IMR-90 (cell line): ENCODE measurements around the gene DUSP22. TPM values are rescaled to one million over a fixed set of nuclear protein-coding genes. Genes with fewer than 3 reads are reported as not detected.

Source experiments
- ATAC-seq: fragments of 200-7000 bp; cut with Tn5 transposase; 2 replicates; pipeline ENCODE4 v1.9.1; 2020; ENCODE audit warnings: low read depth, mild to moderate bottlenecking, moderate library complexity
- BruUV-seq: library from RNA; stranded (reverse); fragments of 400-500 nt; replicated peaks from 2 replicates; lab custom pipeline; 2021; lab: Mats Ljungman, UMichigan
- CTCF ChIA-PET: fragments of 300-600 bp; formaldehyde crosslinking; extraction: SDS; loops from one replicate; lab custom pipeline; 2021; ENCODE audit warnings: antibody characterized with exemption; lab: Yijun Ruan, JAX
- POLR2A ChIA-PET: fragments of 300-600 bp; sonication (Branson Sonifier 250); formaldehyde crosslinking; loops from one replicate; lab custom pipeline; 2022; ENCODE audit warnings: antibody characterized with exemption; ENCODE audit not compliant: unreplicated experiment; lab: Charles Lee
- DNase-seq: peaks from one replicate; pipeline ENCODE4 v3.0.0; 2013
- H2AFZ ChIP-seq: replicated peaks from 2 replicates; pipeline ENCODE3; 2013; ENCODE audit warnings: low read length, mild to moderate bottlenecking; ENCODE audit not compliant: poor library complexity
- H2AK5ac ChIP-seq: 2 replicates; pipeline ENCODE4 v1.6.1; 2013; ENCODE audit warnings: low read depth, low read length, inconsistent platforms
- H2AK9ac ChIP-seq: replicated peaks from 2 replicates; pipeline ENCODE3; 2013; ENCODE audit warnings: mild to moderate bottlenecking, low read depth, low read length, moderate library complexity; ENCODE audit not compliant: poor library complexity
- H2BK120ac ChIP-seq: 2 replicates; pipeline ENCODE4 v1.6.1; 2013; ENCODE audit warnings: low read depth, low read length, inconsistent platforms
- H2BK15ac ChIP-seq: 3 replicates; pipeline ENCODE4 v1.6.1; 2013; ENCODE audit warnings: low read depth, low read length, inconsistent platforms
- H2BK20ac ChIP-seq: 2 replicates; pipeline ENCODE4 v1.6.1; 2013; ENCODE audit warnings: low read depth, mild to moderate bottlenecking, inconsistent platforms, low read length, moderate library complexity
- H2BK5ac ChIP-seq: 2 replicates; pipeline ENCODE4 v1.6.1; 2013; ENCODE audit warnings: mild to moderate bottlenecking, low read depth, low read length, inconsistent platforms; ENCODE audit not compliant: poor library complexity, severe bottlenecking
- H3K14ac ChIP-seq: replicated peaks from 2 replicates; pipeline ENCODE4 v1.6.1; 2013; ENCODE audit warnings: low read depth, low read length, inconsistent platforms
- H3K18ac ChIP-seq: 2 replicates; pipeline ENCODE4 v1.6.1; 2013; ENCODE audit warnings: low read depth, low read length, control low read depth
- H3K23ac ChIP-seq: 2 replicates; pipeline ENCODE4 v1.6.1; 2013; ENCODE audit warnings: low read depth, low read length, inconsistent platforms
- H3K27ac ChIP-seq: 2 replicates; pipeline ENCODE4 v1.5.1; 2013; ENCODE audit warnings: mild to moderate bottlenecking, control low read depth, low read length; ENCODE audit not compliant: insufficient read depth
- H3K27me3 ChIP-seq: 2 replicates; pipeline ENCODE4 v1.6.1; 2013; ENCODE audit warnings: low read length; ENCODE audit not compliant: control insufficient read depth, insufficient read depth
- H3K36me3 ChIP-seq: 2 replicates; pipeline ENCODE4 v1.6.1; 2013; ENCODE audit warnings: low read length, mixed read lengths; ENCODE audit not compliant: control insufficient read depth, insufficient read depth
- H3K4ac ChIP-seq: 2 replicates; pipeline ENCODE4 v1.6.1; 2013; ENCODE audit warnings: low read depth, low read length, inconsistent platforms
- H3K4me1 ChIP-seq: 2 replicates; pipeline ENCODE4 v1.6.1; 2013; ENCODE audit warnings: low read length, mixed read lengths; ENCODE audit not compliant: control insufficient read depth, insufficient read depth
- H3K4me2 ChIP-seq: 2 replicates; pipeline ENCODE4 v1.6.1; 2013; ENCODE audit warnings: low read depth, mild to moderate bottlenecking, control low read depth, low read length, moderate library complexity
- H3K4me3 ChIP-seq: 2 replicates; pipeline ENCODE4 v1.5.1; 2013; ENCODE audit warnings: low read depth, mild to moderate bottlenecking, control low read depth, low read length, moderate library complexity; ENCODE audit not compliant: insufficient read depth
- H3K56ac ChIP-seq: 2 replicates; pipeline ENCODE4 v1.6.1; 2013; ENCODE audit warnings: low read length, inconsistent platforms; ENCODE audit not compliant: insufficient read depth; ENCODE audit errors: extremely low read depth
- H3K79me1 ChIP-seq, 2 experiments: 2 replicates each; pipeline ENCODE4 v1.6.1; 2013; ENCODE audit warnings: low read length in 2 of 2, inconsistent platforms in 1 of 2, low read depth in 1 of 2
- H3K9ac ChIP-seq: 2 replicates; pipeline ENCODE4 v1.6.1; 2013; ENCODE audit warnings: low read depth, low read length, control low read depth
- H3K9me1 ChIP-seq: 2 replicates; pipeline ENCODE4 v1.6.1; 2013; ENCODE audit warnings: low read length, inconsistent platforms; ENCODE audit not compliant: insufficient read depth
- H3K9me3 ChIP-seq: 2 replicates; pipeline ENCODE4 v1.6.1; 2013; ENCODE audit warnings: low read length; ENCODE audit not compliant: control insufficient read depth, insufficient read depth
- H4K20me1 ChIP-seq: 2 replicates; pipeline ENCODE4 v1.6.1; 2013; ENCODE audit warnings: low read length, inconsistent platforms; ENCODE audit not compliant: insufficient read depth
- H4K5ac ChIP-seq: 2 replicates; pipeline ENCODE4 v1.6.1; 2013; ENCODE audit warnings: mild to moderate bottlenecking, low read depth, low read length, control low read depth
- H4K8ac ChIP-seq, 2 experiments: 2 replicates each; pipeline ENCODE4 v1.6.1; 2013; ENCODE audit warnings: low read depth in 2 of 2, low read length in 2 of 2, control low read depth in 1 of 2, inconsistent platforms in 1 of 2
- H4K91ac ChIP-seq: 2 replicates; pipeline ENCODE4 v1.6.1; 2013; ENCODE audit warnings: low read depth, low read length, inconsistent platforms; ENCODE audit not compliant: insufficient read depth
- BHLHE40 ChIP-seq: fragments of 150-350 bp; IDR thresholded peaks from 2 replicates; pipeline ENCODE4 v1.6.1; 2016; ENCODE audit warnings: mild to moderate bottlenecking, low read depth, low read length
- CHD1 ChIP-seq: IDR thresholded peaks from 2 replicates; pipeline ENCODE4 v1.6.1; 2012; ENCODE audit warnings: low read depth, low read length, improper control_type of control experiment
- CTCF ChIP-seq: conservative IDR thresholded peaks from 2 replicates; pipeline ENCODE4 v1.5.1; 2012; ENCODE audit warnings: mild to moderate bottlenecking, low read depth, low read length, improper control_type of control experiment
- ELK1 ChIP-seq: fragments of 150-350 bp; IDR thresholded peaks from 2 replicates; pipeline ENCODE4 v1.6.1; 2016; ENCODE audit warnings: low read depth, mild to moderate bottlenecking, low read length, moderate library complexity, borderline replicate concordance
- FOS ChIP-seq: fragments of 150-350 bp; IDR thresholded peaks from 2 replicates; pipeline ENCODE4 v1.6.1; 2016; ENCODE audit warnings: low read depth, low read length
- MAFK ChIP-seq: IDR thresholded peaks from 2 replicates; pipeline ENCODE4 v1.6.1; 2012; ENCODE audit warnings: low read depth, low read length, improper control_type of control experiment
- MAZ ChIP-seq: IDR thresholded peaks from 2 replicates; pipeline ENCODE4 v1.6.1; 2012; ENCODE audit warnings: low read depth, mild to moderate bottlenecking, low read length, improper control_type of control experiment, moderate library complexity, borderline replicate concordance
- MXI1 ChIP-seq: IDR thresholded peaks from 2 replicates; pipeline ENCODE4 v1.6.1; 2012; ENCODE audit warnings: low read depth, mild to moderate bottlenecking, low read length, moderate library complexity, borderline replicate concordance
- NFE2L2 ChIP-seq: fragments of 150-350 bp; IDR thresholded peaks from 2 replicates; pipeline ENCODE4 v1.6.1; 2016; ENCODE audit warnings: low read depth, mild to moderate bottlenecking, low read length
- RCOR1 ChIP-seq: IDR thresholded peaks from 2 replicates; pipeline ENCODE4 v1.6.1; 2012; ENCODE audit warnings: mild to moderate bottlenecking, low read length, improper control_type of control experiment; ENCODE audit not compliant: insufficient replicate concordance
- RFX5 ChIP-seq: IDR thresholded peaks from 2 replicates; pipeline ENCODE4 v1.8.0; 2012; ENCODE audit warnings: low read depth, mild to moderate bottlenecking, low read length, moderate library complexity
- SMC3 ChIP-seq: fragments of 150-350 bp; IDR thresholded peaks from 2 replicates; pipeline ENCODE4 v1.6.1; 2016; ENCODE audit warnings: low read depth, mild to moderate bottlenecking, antibody characterized with exemption, low read length, moderate library complexity
- USF2 ChIP-seq: fragments of 150-350 bp; IDR thresholded peaks from 2 replicates; pipeline ENCODE4 v1.6.1; 2017; ENCODE audit warnings: mild to moderate bottlenecking, antibody characterized with exemption, low read length, low read depth
- WGBS, 2 experiments: methylation state at CpG; one replicate each; pipeline versions ENCODE4 v1.1.5 to v1.1.7; 2013; ENCODE audit warnings: missing lambda C conversion rate in 2 of 2; ENCODE audit not compliant: insufficient read length in 1 of 2; ENCODE audit errors: extremely low coverage in 2 of 2; 5-methylcytosine and 5-hydroxymethylcytosine counted together
- dilution Hi-C: fragments of 300-500 bp; cut with HindIII; formaldehyde crosslinking; loops from one replicate; pipeline ENCODE4 v1.14.3; 2018; ENCODE audit warnings: low sequenced_read_pairs; ENCODE audit not compliant: unreplicated experiment
- in situ Hi-C: fragments of 300-500 bp; cut with MboI; formaldehyde crosslinking; loops from 3 replicates; pipeline ENCODE4 v1.14.3; 2019; ENCODE audit warnings: low sequenced_read_pairs, inconsistent platforms, mixed read lengths
- intact Hi-C: fragments of 100-400 bp; cut with micrococcal nuclease; formaldehyde crosslinking; loops from 2 replicates; pipeline ENCODE4 v1.10.0; 2022
- polyA plus RNA-seq, 3 experiments: library from polyadenylated mRNA; depleted of rRNA; stranded (reverse); fragments of >200 nt; gene quantifications; 2 replicates each; pipeline ENCODE4 v1.2.3, GENCODE V29; 2012; ENCODE audit warnings: low replicate concordance in 1 of 3
- total RNA-seq: library from RNA; depleted of rRNA; stranded (reverse); fragments of >200 nt; gene quantifications from 2 replicates; pipeline ENCODE4 v1.2.3, GENCODE V29; 2012

DUSP22 gene
- total and polyA plus RNA-seq, 2 of the 4 experiments (the other 2 are of a cell fraction), result 7.1 to 8.2 TPM

- H2AK5ac ChIP-seq, result no peak overlapping the region
- no peak overlapping the region for H3K9ac ChIP-seq
- H3K79me1 ChIP-seq, result no peaks in the 10 kb centered on the region
- no peak overlapping the region for H2AFZ ChIP-seq
- no peaks in the 10 kb centered on the region for H3K4me1 ChIP-seq
- no peak overlapping the region for H3K27ac ChIP-seq
- no peak for TF ChIP-seq CTCF
- TF ChIP-seq ELK1, result no peak
- TF ChIP-seq NFE2L2, result no peak
- TF ChIP-seq CHD1, result no peak
- TF ChIP-seq SMC3, result no peak
- no peak for TF ChIP-seq MAFK
- no peak for TF ChIP-seq USF2
- TF ChIP-seq RFX5, result no peak
- no peak for TF ChIP-seq BHLHE40
- no peak for TF ChIP-seq MAZ
- TF ChIP-seq RCOR1, result no peak
- no peak for TF ChIP-seq FOS
- no peak for TF ChIP-seq MXI1
- no peak overlapping the region for H2BK20ac ChIP-seq
- H2BK120ac ChIP-seq, result no peak overlapping the region
- H4K8ac ChIP-seq, result no peak overlapping the region
- H3K9me3 ChIP-seq, result peaks cover 8% of the 10 kb centered on the region; the same call in 1 of the 2 replicates
- no peak overlapping the region for H4K91ac ChIP-seq
- ChIA-PET CTCF (no interaction called here), POLR2A (no interaction called here)
- no peak overlapping the region for H3K18ac ChIP-seq
- intact Hi-C loops (no loop called here), dilution Hi-C loops (no loop called here), in situ Hi-C loops (no loop called here)
- H3K56ac ChIP-seq, result no peak overlapping the region
- ATAC-seq, result no peak
- no peak for DNase-seq
- H3K9me1 ChIP-seq, result no peaks in the 10 kb centered on the region
- BruUV-seq, result no TSS peak
- no peak overlapping the region for H2BK5ac ChIP-seq
- H3K14ac ChIP-seq, result no peak overlapping the region
- H3K27me3 ChIP-seq, result no peaks in the 10 kb centered on the region
- no peak overlapping the region for H3K4me2 ChIP-seq
- H2BK15ac ChIP-seq, result no peak overlapping the region
- no peak overlapping the region for H3K4ac ChIP-seq
- H4K20me1 ChIP-seq, result no peaks in the 10 kb centered on the region
- WGBS, 2 experiments, result 80% methylated on average over 3 of the region's 9 CpGs; no CpG with 5 or more reads in 1 of the 2 experiments
- H2AK9ac ChIP-seq, result no peak overlapping the region
- H3K23ac ChIP-seq, result no peak overlapping the region
- H3K36me3 ChIP-seq, result no peaks in the 10 kb centered on the region; the same call in 1 of the 2 replicates
- no peak overlapping the region for H4K5ac ChIP-seq
- H3K4me3 ChIP-seq, result no peak overlapping the region
Measured at GRCh38 chr6:350371-350770, 58.1 kb downstream of the DUSP22 start.
